Astrocyte of the cerebellum (primary cell): ENCODE data around the gene CPSF3.

Source experiments
- DNase-seq: peaks from one replicate; pipeline ENCODE4 v3.0.0-alpha.2; 2011; ENCODE audit warnings: low read depth
- H3K4me3 ChIP-seq: 2 replicates; pipeline ENCODE4 v1.5.1; 2011; ENCODE audit warnings: mild to moderate bottlenecking, low read depth, low read length, moderate library complexity
- in situ Hi-C: cut with HindIII; loops from 2 replicates; pipeline ENCODE4 v1.10.0; 2017; ENCODE audit warnings: low sequenced_read_pairs
- TF ChIP-seq, protein P1 (sequence below): IDR thresholded peaks from 2 replicates; pipeline ENCODE4 v1.5.1; 2012; ENCODE audit warnings: low read length, low read depth, moderate library complexity, mild to moderate bottlenecking; ENCODE audit errors: missing control alignments

The CPSF3 gene

DNA sequence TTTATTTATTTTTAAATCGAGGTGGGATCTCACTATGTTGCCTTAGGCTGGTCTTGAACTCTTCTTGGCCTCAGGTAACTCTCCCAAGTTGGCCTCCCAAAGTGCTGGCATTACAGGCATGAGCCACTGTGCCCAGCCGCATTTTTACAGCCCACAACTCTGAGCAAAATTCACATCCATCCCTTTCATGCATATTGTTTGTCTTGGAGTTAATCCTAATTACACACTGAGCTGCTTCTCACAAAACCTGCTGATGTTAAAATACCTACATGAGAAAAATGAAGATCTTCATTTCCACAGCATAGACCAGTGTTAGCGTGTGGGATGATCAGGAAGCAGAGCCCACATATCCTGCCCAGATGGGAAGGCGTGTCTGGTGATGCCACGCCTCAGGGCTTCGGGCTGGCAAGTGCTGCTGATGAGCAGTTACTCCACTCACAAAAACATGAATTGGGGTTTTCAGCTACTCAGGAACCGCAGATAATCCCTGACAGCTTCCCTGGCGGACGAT, 14.8 kb upstream of the CPSF3 start:
- TF ChIP-seq, protein P1, sequence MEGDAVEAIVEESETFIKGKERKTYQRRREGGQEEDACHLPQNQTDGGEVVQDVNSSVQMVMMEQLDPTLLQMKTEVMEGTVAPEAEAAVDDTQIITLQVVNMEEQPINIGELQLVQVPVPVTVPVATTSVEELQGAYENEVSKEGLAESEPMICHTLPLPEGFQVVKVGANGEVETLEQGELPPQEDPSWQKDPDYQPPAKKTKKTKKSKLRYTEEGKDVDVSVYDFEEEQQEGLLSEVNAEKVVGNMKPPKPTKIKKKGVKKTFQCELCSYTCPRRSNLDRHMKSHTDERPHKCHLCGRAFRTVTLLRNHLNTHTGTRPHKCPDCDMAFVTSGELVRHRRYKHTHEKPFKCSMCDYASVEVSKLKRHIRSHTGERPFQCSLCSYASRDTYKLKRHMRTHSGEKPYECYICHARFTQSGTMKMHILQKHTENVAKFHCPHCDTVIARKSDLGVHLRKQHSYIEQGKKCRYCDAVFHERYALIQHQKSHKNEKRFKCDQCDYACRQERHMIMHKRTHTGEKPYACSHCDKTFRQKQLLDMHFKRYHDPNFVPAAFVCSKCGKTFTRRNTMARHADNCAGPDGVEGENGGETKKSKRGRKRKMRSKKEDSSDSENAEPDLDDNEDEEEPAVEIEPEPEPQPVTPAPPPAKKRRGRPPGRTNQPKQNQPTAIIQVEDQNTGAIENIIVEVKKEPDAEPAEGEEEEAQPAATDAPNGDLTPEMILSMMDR: no peak
- peak; percentile 51 for DNase-seq
- no peak overlapping the region for H3K4me3 ChIP-seq
- in situ Hi-C loops: no loop called here

DNA sequence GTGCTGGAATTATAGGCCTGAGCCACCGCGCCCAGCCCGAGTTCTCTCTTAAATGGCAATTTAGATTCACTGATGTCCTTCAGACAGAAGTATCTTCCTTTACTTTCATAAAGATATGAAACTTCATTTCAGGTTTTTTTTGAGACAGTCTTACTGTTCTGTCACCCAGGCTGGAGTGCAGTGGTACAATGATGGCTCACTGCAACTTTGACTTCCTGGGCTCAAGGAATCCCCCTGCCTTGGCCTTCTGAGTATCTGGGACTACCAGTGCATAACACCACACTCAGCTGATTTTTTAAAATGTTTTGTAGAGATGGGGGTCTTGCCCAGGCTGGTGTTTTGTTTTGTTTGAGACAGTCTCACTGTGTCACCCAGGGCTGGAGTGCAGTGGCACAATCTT, 13.3 kb upstream of the CPSF3 start:
- H3K4me3 ChIP-seq: no peak overlapping the region
- TF ChIP-seq, protein P1: no peak
- in situ Hi-C loops: no loop called here
- no peak for DNase-seq

DNA sequence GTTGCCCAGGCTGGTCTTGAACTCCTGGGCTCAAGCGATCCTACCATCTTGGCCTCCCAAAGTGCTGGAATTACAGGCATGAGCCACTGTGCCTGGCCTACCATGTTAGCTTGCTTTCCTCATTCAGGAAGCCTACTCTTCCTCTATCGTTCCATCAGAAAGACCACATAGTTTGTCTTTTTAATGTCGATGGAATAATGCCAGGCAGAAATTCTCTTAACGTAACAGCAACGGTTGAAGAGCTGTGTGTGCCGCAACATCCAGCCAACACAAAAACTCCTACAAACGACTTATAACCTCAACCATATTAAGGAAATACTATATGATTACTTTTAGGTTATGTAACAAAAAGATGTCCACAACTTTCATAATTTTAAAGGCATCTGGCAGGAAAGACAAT, 10.7 kb upstream of the CPSF3 start:
- TF ChIP-seq, protein P1: no peak
- in situ Hi-C loops: no loop called here
- no peak overlapping the region for H3K4me3 ChIP-seq
- DNase-seq: no peak

DNA sequence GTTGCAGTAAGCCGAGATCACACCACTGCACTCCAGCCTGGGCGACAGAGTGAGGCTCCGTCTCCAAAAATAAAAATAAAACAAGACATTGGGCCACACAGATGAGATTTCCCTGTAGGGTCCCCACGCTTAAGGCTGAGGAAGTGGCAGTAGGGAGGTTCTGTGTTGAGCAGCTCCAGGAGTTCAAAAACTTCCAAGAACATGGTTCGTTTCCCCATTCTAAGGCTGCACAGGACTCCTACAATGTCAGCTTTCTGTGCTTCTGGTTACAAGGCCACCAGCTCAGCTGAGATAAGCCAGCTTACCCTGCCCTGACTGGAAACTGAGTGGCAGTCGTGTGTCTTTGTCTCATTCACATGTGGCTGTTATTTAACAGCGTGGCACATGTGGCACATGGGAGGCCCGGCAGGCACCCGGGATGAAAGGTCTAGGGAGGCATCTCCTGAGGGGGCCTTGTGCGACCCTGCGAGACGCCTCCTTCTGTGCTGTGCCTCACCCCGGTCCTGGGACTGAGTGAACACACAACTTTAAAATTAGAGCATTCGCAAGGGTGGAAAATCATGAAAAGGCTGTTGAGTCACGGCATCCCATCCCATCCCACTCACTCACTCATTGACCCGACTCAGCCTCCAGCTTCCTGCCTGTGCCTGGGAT, 7.8 kb upstream of the CPSF3 start:
- TF ChIP-seq, protein P1: no peak
- in situ Hi-C loops: no loop called here
- no peak for DNase-seq
- no peak overlapping the region for H3K4me3 ChIP-seq

DNA sequence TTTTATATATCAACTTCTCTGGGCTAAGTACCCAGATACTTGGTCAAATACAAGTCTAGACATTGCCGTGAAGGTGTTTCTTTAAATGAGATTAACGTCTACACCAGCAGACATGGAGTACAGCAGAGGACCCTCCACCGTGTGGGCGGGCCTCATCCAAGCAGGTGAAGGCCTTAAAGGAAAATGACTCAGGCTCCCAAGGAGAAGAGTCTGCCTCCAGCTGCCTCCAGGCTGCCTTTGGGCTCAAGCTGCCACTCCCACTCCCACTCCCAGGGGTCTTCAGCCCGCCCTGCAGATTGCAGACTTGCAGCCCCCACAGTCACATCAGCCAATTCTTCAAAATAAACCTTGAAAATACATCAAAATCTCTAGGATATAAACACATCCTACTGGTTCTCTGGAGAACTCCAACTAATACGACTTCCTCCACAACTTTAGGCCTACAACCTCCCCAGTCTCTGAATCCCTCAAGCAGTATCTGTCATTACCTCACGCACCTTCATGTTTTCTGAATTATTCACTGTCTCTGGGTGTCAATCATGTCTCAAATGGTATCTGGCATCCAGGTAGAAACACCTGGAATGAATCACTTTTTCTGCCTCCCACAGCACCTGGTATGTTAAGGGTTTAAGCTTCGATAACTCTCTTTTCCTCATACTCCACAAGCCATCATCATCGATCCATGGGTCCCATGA, 7.0 kb upstream of the CPSF3 start:
- H3K4me3 ChIP-seq: no peak overlapping the region
- no peak for DNase-seq
- in situ Hi-C loops: no loop called here
- TF ChIP-seq, protein P1: no peak

DNA sequence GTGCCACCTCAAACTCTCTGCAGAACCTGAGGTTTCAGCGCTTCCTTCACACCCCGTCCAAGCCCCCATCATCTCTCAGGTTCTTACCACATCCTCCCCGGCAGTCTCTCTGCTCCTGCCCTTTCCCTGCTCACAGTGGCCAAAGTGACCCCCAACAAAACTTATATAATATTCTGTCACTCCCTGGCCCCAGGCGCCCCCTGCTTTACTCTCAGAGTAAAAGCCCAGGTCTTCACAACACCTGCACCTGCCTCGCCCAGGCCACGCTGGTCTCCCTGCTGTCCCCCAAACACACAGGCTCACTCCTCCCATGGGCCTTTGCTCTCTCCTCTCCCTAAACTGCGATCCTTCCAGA, 6.5 kb upstream of the CPSF3 start:
- no peak overlapping the region for H3K4me3 ChIP-seq
- in situ Hi-C loops: no loop called here
- no peak for DNase-seq
- TF ChIP-seq, protein P1: no peak
